GM18907 (cell line): ENCODE measurements around the gene MSANTD2.

ENCODE experiments used
- ATAC-seq: cut with Tn5 transposase; IDR thresholded peaks from one replicate; pipeline ENCODE4 v1.9.1; 2021; ENCODE audit warnings: mild to moderate bottlenecking, moderate library complexity; ENCODE audit not compliant: unreplicated experiment

MSANTD2 gene

DNA sequence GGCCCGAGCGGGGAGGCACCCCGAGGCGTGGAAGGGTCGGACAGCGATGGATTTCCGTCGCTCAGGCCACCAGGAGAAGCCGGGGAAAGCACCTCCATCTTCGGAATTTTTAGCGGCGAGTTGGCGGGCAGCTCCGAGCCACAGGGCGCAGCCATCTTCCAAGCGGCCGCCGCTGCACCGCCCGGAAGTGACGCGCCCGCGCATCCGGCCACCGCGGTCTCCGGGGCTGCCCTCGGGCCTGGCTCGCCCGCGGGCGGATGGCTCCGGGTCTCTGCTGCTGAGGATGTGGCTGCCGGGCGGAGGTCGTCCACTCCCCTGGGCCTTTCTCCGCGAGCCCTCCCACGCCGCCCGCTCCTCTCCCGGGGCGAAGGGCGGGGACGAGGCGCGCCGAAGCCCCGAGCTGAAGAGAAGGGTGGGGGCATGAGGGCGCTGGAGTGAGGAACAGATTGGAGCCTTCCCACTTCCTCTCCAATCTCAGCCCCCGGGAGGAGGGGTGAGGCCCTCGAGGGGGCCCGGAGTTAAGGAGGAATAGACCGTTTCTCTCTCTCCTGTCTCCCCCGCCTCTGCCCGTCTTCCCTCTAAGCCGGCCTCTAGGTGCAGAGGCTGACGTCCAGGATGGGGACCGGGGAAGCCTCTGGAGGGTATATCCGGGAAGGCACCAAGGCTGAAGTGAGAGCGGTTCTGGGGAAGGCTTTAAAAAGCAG lies at the start of gene MSANTD2:
Gene MSANTD2, minus strand, starts transcription at position 181 of the 704 bp plus-strand sequence. Its CDS starts 26 bp downstream, at position 155.
- peak; percentile 92 for ATAC-seq

DNA sequence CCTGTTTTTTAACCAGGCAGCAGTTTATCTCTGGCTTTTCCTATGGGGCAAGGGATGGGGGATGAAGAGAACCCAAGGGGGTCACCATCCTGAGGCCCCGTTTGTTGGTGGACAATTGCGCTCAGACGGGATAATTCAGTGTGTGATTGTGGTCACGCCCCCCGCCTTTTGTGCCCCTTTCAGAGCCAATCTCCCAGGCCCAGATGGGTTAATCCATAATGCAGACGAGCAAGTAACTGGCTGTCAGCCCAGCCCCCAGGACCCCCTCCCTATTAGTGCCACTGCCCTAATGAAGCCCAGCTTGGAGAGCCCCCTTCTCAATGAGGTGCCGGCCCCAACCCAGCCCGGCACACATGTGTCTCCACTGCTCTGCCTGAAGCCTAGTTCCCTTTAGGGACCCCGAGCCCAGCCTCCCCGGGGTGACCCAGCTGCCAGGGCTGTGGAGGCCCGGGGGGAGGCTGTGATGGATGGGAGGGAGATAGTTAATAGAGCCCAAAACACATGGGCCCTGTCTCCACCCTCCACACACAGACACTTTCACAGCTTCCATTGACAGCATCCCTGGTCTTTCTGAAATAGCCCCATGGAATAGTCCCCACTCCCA lies 46.0 kb upstream of the MSANTD2 start:
- no peak for ATAC-seq

DNA sequence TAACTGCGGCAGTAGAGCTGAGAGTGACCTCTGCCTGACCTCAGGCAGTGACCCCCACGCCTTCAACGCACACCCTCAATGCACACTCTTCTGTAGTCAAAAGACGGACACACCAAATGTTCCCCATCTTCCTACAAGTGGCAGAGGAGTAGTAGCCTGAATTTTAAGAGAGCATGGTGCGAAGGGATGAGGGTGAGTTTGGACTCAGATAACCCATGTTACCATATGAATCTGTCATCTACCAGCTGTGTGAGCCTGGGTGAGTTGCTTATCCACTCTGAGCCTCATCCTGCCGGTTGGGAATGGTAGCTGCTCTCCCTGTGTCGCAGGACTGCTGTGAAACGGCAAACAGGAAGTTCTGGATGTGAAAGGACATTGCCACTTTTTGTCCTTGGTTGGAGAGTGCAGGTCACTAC lies 44.5 kb upstream of the MSANTD2 start:
- ATAC-seq = no peak

DNA sequence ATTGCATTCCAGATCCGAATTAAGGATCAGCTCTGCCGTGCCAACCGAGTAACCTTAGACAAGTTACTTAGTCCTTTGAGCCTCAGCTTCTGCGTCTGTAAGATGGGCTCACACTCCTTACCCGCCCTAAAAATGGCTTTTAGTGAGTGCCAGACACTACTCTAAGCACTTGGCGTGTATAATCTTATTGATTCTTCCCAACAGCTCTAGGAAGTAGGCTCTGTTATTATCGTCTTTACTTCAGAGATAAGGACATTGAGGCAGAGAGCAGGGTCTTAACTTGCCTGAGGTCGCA lies 43.4 kb upstream of the MSANTD2 start:
- no peak for ATAC-seq

DNA sequence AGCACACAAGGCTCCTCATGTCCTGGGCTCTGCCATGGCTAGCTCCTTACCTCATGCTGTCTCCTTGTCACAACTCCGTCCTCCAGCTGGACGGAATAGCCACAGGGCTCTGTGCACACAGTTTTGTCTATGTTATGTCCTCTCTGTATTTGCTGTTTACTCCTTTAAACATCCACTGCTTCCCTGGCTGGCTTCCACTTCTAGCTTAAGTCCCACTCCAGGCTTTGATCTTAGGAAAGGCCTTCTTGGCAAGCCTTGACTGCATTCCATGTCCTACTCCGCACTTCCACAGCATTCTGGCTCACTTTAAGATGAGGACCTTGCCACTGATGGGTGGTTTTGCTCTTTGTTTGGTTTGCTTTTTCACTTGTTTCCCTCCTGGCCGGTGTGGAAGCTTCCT lies 42.1 kb upstream of the MSANTD2 start:
- no peak for ATAC-seq

DNA sequence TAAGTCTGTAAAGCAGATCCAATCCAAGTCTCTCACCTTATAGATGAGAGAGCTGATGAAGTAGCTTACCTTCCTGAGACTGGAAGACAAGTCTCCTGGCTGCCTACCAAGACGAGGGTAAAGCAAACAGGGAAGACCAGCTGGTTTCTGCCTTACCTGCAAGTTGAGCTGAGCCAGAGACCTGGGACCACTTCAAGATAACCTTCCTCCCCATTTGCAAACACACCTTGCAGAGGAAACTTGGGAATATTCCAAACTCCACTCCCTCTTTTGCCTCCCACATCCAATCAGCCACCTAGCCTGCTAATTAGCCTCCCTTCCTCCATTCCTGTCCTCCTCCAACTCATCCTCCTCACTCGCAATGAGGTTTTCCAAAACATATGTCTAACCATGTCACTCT lies 41.6 kb upstream of the MSANTD2 start:
- ATAC-seq = no peak

DNA sequence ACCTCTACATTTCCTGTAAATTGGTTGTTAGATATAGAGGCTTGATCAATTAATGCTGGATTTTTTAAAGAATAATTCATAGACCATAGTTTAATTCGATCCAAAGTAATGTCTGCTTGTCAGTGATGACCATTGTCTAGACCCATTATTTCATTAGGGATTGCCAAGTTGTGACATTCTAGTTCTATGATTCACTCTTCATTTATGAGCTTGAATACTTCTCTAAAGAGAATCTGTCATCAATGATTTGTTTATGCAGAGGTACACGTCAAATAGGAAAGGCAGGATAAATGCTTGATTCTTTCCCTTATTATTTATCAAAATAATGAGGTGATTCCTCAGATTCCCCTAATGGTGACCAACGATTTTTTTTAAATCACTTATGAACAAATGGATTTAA lies 41.0 kb upstream of the MSANTD2 start:
- ATAC-seq = no peak

DNA sequence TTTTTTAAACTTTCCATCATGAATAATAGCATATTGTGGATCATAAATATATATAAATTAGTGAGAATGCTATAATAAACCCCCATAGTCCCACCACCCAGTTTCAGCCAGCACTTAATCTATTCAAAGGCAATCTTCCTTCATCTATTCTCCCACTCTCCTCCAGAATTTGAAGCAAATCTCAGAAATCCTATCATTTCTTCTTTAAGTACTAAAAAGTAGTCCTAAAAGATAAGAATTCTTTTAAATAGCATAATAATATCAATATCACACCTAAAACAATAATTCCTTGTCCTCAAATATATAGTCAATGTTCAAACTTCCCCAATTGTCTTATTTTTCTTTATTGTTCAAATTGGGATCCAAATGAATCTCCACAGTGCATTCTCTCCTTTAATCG lies 40.5 kb upstream of the MSANTD2 start:
- ATAC-seq = no peak

DNA sequence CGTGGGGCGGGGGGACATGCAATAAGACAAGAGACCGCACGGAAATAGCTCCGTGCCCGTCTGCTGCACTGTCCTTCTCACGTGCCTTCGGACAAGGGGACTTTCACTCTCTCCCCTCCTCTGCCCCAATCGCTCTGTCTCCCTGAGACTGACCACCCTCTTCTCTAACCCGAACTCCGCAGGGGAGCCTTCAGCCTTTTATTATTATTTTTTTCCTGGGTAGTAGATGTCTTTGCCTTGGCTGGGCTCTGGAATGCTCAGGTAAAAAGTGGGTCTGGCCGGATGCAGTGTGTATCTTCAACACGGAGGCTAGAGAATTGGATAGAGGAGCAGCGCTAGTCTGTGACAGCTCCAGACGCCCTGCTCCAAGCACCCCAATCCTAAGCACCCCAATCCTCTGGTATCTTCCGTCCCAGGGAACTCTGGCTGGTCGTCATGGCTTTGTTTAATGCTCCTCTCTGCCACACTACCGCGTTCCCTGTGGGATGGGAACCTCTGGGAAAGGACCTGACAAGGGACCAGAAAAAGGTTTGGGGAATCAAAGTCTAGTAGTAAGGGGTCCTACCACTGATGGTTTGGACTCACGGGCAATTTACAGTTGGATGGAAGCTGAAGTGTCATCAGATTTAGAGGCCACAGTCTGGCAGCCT lies 39.9 kb upstream of the MSANTD2 start:
- ATAC-seq = no peak

DNA sequence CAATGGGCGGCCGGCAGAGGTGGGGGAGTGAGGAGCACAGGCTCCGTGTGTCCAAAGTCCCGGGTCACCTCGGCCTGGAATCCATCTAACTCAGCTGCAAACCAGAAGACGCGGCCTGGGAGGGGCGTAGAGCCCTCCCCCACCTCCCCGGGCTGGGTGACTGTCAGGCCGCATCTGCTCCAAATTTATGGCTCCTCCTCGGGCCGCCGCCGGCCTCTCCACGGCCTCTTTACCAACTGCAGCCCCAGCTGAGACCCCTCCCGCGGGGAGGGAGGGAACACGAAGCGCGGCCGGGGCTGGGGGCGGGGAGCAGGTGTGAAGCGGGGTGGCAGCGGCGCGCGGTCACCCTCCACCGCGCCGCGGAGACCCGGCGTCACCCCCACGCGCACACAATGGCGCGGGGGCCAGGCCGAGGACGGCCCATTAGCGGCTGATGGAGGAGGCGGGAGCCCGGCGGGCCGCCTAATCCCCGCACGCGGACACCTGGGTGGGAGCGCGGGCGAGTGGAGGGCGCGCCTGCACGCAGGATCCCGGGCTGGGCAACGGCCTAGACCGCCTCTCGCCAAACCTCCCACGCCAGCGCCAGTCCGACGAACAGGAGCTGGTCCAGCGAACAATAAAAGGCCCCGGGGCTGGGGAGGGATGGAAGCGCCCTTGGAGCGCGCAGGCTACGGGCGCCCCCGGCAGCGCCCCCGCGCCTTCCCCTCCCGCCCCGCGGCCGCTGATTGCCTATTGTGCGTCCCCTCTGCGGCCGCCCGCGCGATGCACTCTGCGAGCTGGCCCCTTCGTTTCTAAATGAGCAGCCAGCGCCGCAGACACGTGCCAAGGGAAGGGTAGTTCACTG lies 39.1 kb upstream of the MSANTD2 start:
- no peak for ATAC-seq

DNA sequence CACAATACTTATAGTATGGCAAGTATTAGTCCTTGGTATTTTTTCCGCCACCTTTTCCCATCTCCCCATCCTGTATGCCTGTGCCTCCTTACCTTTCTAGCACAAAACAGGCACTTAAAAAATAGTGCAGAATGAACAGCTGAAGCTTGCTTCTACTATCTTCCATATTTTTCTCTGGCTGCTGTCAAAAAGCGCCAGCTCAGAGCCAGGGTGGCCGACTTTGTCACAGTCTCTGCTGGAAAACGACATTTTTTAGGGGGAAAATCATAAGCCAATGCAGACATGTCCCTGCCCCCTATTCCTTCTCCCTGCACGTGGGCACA lies 38.6 kb upstream of the MSANTD2 start:
- ATAC-seq = no peak

DNA sequence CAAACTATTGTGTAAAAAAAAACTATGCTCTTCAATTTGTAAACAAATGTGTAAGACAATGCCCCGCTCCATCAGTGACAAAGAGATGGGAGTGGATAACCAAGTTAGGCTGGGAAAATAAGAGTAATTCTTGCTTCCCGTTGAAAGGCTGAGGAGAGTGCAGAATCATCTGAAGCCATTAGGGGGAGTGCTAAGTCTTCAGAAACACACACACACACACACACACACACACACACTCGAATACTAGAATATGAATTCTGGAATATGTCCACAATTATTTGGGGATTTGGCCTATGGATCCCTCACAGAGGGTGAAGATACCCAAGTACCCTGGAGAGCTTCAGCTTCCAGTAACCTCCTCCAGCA lies 37.3 kb upstream of the MSANTD2 start:
- no peak for ATAC-seq

DNA sequence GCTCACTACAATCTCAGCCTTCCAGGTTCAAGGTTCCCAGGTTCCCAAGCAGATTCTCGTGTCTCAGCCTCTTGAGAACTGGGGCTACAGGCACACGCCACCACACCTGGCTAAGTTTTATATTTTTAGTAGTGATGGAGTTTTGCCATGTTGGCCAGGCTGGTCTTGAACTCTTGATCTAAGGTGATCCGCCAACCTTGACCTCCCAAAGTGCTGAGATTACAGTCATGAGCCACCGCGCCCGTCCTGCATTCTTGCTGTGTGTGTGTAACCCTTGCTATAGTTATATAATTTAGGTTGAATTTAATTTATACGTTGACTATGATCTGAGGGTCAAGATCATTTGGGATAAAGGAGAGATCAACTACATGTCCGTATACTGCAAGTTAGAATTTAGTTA lies 35.7 kb upstream of the MSANTD2 start:
- no peak for ATAC-seq

DNA sequence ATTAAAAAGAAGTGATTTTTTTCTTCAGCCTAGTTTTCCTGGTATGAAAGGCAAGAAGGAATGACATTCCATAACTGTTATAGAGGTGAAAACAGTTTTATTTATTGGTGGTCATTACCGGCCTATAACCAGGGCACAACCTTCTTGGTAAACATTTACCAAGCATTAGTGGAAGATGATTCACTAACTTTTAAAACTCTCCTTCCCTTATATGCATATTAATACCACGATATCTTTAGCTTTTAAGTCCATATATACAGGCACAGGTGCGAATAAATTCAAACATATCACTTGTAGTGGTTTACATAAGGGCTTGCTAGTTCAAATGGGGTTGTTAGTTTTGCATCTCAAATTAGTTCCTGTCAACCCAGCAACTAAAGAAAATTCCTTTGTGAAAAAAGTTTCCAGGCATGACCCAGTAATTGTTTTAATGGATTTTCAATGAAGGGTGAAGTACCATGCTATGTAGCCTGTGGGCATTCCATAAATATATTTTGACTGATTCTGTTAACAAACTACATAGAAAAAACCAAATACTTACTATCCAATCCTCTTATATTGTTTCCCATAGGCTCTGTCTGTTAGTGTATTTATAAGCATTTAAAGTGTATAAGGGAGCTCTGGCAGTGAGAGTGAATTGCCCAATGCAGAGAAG lies 34.4 kb upstream of the MSANTD2 start:
- ATAC-seq = no peak

DNA sequence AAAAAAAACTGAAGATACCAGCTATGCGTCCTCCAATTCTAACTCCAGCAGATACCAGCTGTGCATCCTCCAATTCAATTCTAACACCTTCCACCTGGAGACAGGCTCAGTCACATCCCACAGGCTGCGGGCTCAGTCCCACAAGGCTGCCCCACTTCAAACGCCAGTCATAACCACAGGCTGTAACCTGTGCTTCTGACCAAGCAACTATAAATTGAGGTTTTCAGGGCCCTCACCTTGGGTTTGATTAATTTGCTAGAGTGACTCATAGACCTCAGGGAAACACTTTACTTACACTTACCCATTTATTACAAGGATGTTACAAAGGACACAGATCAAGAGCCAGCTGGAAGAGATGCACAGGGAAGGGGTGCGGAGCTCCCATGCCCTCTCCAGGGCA lies 32.4 kb upstream of the MSANTD2 start:
- ATAC-seq = no peak

DNA sequence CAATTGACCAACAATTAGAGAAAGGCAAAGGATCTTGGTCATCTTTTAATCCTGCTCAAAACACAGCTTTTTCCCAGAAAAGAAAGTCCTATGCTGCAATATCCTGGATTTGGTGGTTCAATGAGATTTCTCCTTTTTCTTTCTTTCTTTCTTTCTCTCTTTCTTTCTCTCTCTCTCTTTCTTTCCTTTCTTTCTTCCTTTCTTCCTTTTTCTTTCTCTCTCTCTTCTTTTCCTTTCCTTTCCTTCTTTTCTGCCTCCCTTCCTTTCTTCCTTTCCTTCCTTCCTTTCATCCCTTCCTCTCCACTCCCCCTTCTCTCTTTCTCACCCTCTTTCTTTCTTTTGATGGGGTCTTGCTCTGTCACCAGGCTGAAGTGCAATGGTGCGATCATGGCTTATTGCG lies 31.7 kb upstream of the MSANTD2 start:
- no peak for ATAC-seq

DNA sequence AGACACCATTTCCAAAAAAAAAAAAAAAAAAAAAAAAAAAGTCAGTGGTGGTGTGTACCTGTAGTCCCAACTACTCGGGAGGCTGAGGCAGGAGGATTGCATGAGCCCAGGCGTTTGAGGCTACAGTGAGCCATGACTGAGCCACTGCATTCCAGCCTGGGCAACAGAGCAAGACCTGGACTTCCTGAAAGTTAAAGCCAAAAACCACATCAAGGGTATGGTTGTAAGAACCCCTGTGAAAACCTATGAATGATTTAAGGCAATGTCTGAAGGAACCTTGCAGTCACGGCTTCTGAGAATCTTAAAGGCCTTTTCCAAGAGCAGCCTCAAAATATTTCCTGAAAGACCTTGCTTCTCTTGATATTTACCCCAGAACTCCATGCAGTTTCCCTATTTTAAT lies 30.5 kb upstream of the MSANTD2 start:
- no peak for ATAC-seq

DNA sequence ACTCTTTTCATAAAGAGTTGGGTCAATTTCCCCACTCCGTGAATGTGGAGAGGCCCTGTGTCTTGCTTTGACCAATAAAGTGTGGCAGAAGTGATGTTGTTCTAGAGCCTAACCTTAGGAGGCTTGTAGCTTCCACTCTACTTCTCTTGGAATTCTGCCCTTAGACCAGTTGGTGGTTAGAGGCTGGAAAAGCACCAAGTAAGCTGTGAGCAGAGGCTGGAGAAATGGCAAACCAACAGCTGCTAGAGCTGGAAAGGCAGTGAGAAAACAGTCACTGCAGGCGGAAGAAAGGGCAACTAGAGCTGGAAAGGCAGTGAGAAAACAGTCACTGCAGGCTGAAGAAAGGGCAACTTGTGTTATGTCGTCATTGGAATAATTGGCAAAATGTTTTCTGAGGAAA lies 29.8 kb upstream of the MSANTD2 start:
- ATAC-seq = no peak

DNA sequence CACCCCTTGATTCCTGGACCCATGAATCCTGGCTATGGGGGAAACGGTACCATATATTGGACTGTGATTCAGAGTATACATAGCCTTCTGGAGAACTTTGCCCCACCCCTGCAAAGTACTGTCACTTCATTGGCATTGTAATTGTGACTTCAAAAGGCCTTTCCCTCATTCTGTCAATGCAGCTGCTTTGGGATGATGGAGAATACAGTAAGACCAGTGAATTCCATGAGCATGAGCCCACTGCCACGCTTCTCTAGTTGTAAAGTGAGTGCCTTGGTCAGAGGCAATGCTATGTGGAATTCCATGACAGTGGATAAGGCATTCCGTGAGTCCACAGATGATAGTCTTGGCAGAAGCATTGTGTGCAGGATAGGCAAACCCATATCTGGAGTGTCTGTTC lies 25.7 kb upstream of the MSANTD2 start:
- no peak for ATAC-seq

DNA sequence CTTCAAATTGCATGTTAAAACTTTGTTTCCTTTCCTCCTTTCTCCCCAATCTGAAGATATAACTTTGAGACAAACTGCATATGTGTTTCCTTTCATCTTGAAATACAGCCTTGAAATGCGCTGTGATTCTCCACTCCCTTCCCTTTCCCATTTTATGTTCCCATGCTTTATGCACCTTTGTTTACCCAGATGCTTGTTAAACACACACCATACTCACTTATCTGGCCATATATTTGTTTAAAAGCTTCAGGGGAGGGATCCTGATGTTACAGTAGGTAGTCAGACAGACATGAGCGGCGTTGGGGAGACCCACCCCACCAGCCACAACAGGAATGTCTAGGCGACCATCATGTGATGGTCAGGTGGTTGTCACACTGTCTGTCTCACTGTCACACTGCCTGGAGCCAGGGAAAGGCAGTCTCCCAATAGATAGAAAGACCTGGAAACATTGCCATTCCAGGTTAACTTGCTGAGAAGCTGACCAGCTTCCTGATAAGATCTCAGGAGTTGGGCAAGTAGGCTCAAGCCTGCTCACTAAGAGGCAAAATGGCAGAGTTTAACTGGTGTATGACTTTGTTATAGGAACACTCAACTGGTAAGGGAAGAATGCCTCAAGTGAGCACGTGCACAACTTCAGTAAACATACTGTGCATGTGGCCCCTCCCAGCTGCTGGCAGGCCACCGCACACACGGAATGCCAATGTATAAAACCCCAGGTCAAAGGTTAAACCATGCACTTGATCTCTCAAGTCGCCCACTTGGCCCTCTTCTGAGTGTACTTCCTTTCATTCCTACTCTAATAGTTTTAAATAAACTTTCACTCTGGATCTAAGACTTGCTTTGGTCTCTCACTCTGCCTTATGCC lies 23.5 kb upstream of the MSANTD2 start:
- ATAC-seq = no peak
